Renal cortical epithelial cell (primary cell): Measurements from ENCODE around the gene ANP32A. TPM values are rescaled to one million over a fixed set of nuclear protein-coding genes. Genes with fewer than 3 reads are reported as not detected.
"Not testable (repeated sequence)": the region's sequence is repeated elsewhere in the genome, so short reads cannot be mapped to it uniquely, and the experiment has no call there.

Experiments used
- DNase-seq: peaks from one replicate; pipeline ENCODE4 v3.0.0-alpha.2; 2011; ENCODE audit warnings: low read depth
- total RNA-seq: library from RNA; depleted of rRNA; stranded (reverse); fragments of >200 nt; gene quantifications from 2 replicates; pipeline ENCODE4 v1.2.3, GENCODE V29; 2014

The ANP32A gene
- total RNA-seq, result 21.9 and 76.5 TPM in 2 replicates

DNA sequence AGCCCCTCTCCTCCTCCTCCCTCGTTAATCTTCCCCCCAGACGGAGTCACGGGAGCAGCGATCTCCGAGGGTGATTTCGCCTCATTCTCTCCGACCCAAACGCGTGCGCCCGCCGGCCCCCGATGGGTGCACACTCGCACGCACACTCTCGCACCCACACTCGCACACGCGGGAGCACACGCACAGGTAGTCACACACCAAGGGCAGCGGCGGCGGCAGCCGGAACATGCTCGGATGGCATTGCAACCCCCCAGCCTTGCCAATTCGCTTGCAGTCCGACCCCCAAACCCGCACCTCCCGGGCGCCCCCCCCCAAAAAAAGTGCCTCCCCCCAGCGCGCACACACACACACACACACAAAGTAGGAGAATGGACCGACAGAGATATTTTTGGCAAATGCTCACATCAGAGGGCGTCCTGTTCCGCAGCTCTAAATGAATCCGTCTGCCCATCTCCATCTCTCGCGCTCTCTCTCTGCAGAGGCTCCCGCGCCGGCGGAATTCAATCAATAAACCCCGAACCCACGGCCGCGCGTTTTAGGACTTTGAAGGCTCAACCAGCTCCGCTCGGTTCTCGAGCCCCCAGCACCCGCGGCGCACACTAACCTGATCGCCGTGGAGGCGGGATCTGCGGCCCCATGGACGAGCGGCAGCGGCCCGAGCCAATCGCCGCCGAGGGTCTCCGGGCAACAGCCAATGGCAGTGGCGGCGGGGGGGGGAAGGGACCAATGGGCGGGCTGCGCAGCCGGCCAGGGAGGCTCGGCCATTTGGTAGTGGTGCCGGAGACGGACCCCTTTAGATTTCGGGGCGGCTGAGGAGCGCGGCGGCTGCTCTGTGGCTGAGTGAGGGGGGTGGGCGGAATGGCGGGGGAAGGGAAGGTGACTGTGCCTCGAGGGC is at the start of gene ANP32A:
Gene ANP32A, minus strand, starts transcription at position 601 of the 895 bp plus-strand sequence. Its CDS starts 144 bp downstream, at position 457.
- DNase-seq, result peak; percentile 71

DNA sequence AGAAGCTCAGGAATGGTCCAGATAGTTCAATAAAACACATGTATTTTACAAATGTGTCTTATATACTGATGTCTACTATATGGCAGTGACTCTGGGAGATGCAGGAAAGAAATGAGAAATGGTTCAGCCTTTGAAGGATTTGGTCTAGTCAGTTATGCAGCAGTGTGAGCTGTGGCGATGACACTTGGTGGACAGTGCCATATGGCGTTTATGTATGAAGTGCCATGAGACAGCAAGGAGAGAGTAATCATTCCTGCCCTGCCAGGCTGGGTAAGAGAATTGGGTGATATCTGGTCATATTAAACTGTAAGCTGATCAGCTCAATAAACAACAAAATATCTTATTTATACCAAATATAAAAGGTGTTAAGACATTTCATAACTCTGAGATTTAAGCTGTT is 47.6 kb upstream of the ANP32A start:
- no peak for DNase-seq

DNA sequence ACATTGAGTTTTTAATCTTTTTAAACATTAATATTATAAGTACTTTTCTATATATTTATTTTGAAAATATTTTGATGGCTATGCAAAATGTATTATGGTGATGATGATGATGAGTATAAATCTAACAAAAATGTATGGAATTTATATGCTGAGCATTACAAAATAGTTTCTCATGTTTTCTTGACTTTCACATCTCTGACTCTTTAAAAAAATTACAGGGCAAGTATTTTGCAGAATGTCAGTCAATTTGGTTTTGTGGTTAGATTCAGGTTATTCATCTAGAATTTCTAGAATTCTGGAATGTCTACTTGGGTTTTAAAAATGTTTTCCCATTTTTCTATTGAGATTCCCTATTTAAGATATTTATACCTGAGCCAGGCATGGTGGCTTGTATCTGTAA is 41.7 kb upstream of the ANP32A start:
- no peak for DNase-seq

DNA sequence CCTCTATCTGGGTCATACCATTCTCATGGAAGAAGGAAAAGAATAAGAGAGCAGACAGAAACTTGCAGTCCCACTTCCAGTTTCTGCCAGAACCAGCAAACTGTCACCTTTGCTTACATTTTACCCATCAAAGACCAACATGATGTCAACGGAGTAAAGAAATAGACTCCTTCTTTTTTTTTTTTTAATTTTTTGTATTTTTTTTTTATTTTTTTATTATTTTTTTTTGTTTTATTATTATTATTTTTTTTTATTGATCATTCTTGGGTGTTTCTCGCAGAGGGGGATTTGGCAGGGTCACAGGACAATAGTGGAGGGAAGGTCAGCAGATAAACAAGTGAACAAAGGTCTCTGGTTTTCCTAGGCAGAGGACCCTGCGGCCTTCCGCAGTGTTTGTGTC is 38.0 kb upstream of the ANP32A start:
- not testable (repeated sequence) for DNase-seq

DNA sequence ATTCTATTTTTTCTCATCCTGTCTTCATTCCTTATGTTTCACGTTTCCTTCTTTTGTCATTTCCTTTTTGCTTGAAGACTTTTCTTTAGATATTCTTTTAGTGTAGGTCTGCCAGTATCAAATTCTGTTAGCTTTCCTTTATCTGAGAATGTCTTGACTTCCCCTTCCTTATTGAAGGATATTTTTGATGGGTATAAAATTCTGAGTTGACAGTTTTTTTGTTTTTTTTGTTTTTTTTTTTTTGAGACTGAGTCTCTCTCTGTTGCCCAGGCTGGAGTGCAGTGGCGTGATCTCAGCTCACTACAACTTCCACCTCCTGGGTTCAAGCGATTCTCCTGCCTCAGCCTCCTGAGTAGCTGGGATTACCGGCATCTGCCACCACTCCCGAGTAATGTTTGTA is 36.7 kb upstream of the ANP32A start:
- not testable (repeated sequence) for DNase-seq

DNA sequence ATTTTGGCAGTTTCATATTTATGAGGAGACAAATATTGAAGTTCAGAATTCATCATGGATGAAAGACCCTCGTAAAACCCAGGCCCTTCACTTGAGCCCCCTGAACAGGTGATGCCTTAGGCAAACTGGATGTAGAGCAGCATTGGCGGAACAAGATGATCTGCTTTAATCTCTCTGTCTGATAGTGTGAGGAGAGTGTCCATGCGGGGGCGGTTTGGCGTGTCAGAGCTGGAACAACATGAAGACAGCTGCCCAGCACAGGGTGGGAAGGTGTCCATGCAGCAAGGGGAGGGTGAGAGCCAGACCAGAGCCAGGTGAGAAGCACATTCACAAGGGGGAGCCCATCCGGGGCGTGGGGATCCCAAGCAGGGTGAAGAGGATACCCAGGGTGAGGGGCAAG is 31.8 kb upstream of the ANP32A start:
- DNase-seq, result no peak

DNA sequence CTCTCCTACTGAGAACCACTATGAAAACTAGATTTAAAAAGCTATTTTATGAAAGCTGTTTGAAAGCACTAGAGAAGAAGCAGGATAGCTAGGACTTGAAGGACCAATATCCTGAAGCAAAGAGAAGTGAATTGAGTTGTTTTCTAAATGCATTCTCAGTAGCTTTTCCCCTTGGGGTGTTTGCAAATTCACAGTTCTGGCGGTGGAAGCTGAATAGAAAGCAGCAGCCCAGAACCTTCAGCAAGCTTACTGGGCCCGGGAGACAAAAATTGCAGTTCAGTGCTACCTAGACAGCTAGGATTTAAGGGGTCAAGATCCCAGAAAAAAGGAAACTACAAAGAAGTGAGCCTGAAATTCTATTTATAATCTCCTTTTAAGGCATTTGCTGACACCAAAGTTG is 31.3 kb upstream of the ANP32A start:
- no peak for DNase-seq

DNA sequence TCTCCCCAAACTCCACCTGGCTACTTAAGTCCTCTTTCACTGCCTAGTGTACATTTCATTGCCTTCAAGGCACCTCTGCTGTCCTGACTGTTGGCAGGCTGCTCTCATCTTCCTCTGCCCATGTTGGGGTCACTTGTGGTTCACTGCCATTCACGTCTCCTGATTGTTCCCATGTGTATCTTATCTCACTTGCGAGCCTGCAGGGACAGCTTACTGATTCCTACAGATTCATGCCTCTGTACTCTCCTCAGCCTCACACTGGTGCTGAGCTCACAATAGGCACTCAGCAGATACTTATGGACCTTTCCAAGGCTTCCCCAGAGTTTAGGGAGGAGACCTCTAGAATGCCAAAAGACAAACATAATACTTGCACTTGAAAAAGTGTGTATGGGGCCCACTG is 28.8 kb upstream of the ANP32A start:
- no peak for DNase-seq

DNA sequence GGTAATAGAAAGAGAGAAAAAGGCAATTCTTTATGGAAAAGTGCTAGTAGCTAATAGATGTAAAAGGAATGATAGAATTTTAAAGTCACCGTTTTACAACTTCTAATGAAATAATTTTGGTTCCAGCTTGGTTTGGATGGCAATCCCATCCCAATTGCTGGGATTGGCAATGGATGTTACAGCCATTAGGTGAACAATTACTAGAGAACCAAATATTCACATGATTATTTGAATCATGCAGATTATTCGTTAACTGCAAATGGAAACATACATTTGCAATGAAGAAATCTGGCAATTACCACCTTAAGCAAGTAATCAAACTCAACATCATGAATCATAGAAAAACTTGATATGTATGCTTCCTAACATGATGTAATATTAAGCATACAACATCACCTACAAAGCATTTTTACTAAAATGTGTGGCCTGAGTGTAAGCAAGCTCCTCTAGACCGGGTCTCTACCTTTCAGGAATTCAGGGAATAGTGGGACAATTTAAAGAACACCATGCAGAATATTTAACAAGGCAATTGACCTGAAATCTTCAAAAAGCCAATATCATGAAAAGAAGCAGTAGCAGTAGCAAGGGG is 26.2 kb upstream of the ANP32A start:
- no peak for DNase-seq

DNA sequence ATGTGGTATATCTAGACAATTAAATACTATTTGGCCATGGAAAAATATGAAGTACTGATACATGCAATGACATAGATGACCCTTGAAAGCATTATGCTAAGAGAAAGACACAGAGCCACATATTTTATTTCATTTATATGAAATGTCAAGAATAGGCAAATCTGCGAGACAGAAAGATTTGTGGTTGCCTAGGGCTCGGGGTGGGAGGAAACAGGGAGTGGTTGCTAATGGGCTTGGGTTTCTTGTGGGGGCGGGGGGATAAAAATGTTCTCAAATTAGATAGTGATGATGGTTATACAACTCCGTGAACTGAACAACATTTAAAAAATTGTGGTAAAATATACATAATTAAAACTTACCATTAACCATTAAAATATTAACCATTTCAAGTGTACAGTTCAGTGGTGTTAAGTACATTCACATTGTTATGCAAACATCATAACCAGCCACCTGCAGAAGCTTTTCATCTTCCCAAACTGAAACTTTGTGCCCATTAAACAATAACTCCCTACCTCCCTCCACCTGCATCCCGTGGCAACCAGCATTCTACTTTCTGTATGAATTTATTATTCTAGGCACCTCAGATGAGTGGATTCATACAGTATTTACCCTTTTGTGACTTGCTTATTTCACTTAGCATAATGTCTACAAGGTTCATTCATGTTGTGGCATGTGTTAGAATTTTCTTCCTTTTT is 24.3 kb upstream of the ANP32A start:
- DNase-seq, result no peak

DNA sequence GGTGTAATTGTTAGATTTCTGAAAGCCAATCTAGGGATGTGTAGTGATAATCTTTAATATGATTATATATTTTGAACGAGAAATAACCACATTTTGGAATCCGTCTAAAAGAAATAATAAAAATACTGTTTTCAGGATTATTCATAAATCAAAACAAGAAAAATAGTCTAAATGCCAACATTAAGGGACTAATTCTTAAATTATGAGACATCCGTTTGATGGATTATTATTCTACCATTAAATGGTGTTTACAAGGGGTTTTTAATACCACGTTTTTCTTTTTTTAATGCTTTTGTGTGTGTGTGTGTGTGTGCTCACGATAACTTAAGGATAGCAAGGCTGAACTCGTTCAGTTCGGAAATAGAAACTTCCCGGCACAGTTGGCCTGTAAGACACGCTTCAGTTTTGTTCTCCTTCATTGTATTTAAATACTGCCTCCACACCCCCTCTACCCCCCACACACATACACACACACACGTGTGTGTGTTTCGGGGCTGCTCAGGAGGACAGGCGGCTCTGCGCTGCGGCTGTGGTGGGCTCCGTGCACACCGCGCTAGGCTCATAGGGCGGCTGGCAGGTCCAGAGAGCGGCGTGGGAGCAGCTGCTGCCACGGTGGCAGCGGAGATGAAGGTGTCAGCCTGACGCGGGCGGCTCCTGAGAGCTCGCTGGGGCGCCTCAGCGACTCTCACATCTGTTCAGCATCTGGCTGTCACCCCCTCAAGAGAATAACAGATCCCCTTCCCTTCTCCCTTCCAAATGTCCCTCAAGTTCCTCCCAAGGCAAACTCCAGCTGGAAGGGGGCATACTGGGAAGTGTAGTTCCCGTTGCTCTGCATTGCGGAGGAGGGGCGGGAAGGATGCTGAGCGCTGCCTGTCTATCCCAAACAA is 23.0 kb upstream of the ANP32A start:
- no peak for DNase-seq

DNA sequence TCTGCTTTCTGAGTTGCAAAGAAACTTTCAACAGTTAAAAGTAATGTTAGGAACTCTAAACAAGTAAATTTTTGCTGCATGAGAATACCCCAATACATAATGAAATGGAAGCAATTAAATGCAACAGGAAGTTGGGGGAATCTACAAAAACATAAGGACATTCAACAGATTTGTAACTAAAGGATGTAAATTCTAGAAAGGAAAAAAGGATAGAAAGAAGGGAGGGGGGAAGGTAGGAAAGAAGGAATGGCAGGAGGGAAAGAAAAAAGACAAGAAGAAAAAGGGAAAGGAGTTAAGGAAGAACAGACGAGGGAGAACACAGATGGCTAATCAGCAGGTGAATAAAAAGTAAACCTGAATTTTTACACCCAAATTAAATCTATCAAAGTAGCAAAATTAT is 22.3 kb upstream of the ANP32A start:
- DNase-seq, result no peak

DNA sequence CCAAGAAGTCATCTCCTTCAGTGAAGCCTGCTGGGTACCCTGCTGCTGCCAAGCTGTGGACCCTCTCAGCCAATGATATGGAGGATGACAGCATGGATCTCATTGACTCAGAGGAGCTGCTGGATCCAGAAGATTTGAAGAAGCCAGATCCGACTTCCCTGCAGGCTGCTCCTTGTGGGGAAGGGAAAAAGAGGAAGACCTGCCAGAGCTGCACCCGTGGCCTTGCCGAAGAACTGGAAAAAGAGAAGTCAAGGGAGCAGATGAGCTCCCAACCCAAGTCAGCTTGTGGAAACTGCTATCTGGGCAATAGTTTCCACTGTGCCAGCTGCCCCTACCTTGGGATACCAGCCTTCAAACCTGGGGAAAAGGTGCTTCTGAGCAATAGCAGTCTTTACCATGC is 13.7 kb upstream of the ANP32A start:
- DNase-seq, result no peak

DNA sequence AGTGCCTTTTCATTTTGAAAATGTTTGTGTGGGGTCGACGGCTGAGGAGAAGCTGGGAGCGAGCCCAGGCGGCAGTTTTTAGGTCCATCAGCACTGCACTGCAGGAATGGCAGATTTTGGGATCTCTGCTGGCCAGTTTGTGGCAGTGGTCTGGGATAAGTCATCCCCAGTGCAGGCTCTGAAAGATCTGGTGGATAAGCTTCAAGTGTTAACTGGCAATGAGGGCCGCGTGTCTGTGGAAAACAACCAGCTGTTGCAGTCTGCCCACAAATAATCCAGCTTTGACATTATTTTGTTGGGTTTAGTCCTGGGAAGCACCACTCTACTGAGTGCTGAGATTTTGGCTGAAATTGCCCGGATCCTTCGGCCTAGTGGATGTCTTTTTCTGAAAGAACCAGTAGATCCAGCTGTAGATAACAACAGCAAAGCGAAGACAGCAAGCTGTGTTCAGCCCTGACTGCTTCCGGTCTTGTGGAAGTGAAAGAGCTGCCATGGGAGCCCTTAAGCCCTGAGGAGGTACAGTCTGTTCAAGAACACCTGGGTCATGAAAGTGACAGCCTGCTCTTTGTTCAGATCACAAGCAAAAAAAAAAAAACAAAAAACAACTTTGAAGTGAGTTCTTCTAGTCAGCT is 13.1 kb upstream of the ANP32A start:
- DNase-seq, result no peak

DNA sequence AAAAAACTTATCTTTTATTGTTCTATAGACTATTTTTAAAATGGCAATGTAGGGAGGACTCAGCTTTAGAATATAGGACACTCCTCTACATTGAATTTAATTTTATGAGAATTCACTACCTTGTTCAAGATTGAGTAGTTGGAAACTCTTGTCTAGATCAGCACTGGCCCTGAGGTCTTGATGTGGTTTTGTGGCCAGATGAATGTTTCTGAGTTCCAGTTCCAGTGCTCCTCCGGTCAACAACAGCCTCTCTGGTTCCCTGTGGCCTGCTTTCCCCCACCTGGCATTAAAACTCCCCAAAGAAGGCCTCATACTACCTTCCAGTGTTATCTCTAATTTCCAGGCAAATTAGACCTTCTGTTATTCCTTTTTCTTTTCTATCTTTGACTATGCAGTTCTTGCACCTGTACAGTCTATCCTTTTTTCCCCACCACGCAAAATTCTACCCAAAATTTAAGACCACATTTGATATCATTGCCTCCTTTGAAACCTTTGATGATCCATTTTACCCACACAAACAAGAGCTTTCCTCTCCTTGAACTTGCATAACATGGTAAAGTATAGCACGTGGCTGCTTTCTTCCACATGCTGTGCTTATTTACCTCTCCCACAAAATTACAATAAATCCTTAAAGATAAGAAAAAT is 9.6 kb upstream of the ANP32A start:
- DNase-seq, result no peak

DNA sequence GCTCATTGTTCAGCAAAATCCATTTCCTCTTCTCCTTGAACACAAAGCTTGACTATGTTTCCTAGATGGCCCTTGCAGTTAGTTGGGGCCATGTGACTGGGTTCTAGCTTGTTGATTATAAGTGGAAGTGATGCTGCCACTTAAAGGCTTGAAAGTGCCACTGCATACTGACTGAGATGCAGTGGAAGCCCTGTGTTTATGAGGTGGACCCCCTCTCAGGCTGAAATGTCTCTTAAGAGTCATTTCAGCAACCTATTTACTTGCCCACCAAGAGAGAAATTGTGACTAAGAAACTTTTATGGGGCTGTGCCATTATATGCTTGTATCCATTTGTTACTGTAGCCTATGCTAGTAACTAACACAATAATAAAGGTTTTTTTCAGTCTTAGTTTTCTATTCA is 8.4 kb upstream of the ANP32A start:
- no peak for DNase-seq

DNA sequence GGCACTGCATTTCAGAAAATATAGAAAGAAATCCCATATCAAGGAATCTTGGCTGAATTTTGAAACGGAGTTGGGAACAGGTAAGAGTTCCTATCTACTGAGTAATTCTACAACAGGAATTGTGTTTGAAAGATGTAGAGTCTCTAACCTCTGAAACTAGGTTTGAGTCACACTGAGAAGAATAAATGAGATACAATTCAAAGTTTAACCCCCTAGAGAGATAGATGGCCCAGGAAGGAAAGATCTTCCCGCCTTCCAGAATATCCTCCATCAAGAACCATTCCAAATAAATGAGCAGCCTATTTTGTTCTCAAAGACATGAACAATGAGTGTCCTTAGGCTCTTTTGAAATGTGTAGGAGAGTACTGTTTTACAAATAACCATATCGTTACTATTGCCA is 2.9 kb upstream of the ANP32A start:
- no peak for DNase-seq

DNA sequence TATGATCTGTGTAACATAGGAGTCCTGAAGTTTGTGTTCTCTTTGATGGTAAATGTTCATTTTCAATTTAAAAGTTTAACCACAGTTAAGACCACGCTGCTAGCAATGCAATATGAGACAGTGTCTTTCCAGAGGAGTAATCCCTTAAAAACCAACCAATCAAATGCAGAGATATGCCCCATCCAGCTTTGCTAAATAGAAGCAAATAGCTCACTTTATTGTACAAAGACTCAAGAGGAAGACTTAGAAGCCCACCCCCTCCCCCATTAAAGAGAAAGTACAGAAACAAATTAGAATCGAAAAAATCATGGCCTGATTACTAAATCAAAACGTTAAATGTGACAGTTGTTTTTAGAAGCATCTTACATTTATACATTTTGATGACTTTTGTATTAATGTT is 2.1 kb upstream of the ANP32A start:
- DNase-seq, result no peak

DNA sequence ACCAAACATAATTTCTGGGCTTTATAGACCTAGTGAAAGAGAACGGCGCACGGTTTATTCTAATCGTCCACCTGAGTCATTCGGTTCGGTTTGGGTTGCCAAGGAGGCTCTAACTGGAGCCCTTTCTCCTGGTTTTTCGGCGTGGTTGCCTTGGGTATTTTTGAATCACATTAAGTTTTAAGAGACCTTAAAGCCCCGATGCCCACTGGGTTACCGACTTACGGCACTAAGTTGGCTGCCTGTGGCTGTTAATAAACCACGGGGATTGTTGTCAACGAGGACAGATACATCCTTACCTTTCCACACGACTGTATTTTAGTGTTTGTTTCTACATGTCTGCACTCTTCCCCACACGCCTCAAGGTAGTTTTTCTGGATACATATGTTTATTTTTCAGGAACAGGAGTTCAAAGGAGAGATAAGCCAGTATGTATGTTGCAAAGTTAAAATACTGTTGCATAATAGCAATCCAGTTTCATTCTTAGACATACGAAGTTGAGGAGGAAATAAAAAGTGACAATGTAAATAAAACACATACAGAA is 1.2 kb upstream of the ANP32A start:
- peak; percentile 31 for DNase-seq

DNA sequence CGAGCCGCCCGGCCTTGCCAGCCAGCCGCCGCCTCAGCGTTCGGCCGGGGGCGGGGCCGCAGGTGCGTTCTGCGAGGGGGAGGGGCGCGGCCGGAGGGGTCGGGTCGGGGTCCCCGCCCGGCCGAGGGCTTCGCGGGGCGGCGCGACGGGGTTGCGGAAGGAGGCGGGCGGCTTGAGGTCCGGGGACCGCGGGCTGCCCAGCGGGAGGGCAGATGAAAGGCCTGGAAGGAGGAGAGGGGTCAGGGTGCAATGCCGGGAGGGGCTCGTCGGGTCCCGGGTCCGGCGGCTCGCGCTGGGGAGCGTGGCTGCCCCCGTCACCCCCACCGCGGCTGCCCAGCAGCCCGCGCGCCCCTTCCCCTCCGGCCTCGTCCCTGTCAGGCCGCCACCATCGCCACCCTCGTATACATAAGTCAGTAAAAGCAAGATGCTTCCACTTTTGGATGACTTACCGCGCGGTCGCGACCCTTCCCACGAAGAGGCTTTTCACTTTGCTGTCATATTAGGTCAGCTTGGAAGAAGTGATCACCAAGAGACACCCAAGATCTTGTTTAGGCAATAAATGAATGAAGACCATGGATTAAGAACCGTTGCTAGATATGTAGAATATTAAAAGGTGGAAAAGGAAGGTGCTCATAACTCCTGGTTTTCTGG is 620 bp upstream of the ANP32A start:
- DNase-seq, result no peak
